Measurements from ENCODE around the gene ZNF83. TPM values are rescaled to one million over a fixed set of nuclear protein-coding genes. Genes with fewer than 3 reads are reported as not detected.
"Not testable (repeated sequence)": the region's sequence is repeated elsewhere in the genome, so short reads cannot be mapped to it uniquely, and the experiment has no call there.

Gene ZNF83
- total and polyA plus RNA-seq, 8 donors, result 44.0 to 187 (median 110) TPM

GRCh38 chr19:52584736-52585440 is 53.3 kb downstream of the ZNF83 start:
- DNase-seq (peak in 3 of 4 donors; percentile 28 to 57 (median 41)), ATAC-seq (peak; percentile 87)
- intact Hi-C loops (cut with DNase I), result no loop called here
- Histone ChIP-seq H3K4me1 (no peaks in the 10 kb centered on the region), H3K27me3 (no peaks in the 10 kb centered on the region), H3K4me3 (peak overlapping the region in 1 of 2 donors; percentile 20), H3K27ac (peak overlapping the region in 1 of 2 donors; percentile 19), H3K36me3 (peaks cover 0 to 79% of the 10 kb centered on the region in 2 donors), H3K9me3 (peaks cover 0 to 84% of the 10 kb centered on the region in 2 donors)
- TF ChIP-seq CTCF (IDR thresholded peaks at IDR 0.05), result no peak

GRCh38 chr19:52570000-52570861 is 67.9 kb downstream of the ZNF83 start, which contains the start of gene ZNF701:
TSS of gene ZNF701 (plus strand) at chr19:52570287. CDS start at chr19:52574148, 3,861 bp downstream.
- DNase-seq (peak; percentile 93 to 99 (median 96)), ATAC-seq (peak; percentile 100)
- Histone ChIP-seq H3K9me3 (peaks cover 0 to 48% of the 10 kb centered on the region in 2 donors), H3K4me1 (peaks cover 0 to 20% of the 10 kb centered on the region in 2 donors), H3K27me3 (no peaks in the 10 kb centered on the region), H3K4me3 (peak within 1 kb of the TSS; percentile 57 to 72), H3K36me3 (peaks cover 0 to 34% of the 10 kb centered on the region in 2 donors), H3K27ac (peak within 1 kb of the TSS; percentile 85 to 87)
- TF ChIP-seq CTCF (IDR thresholded peaks at IDR 0.05), result peak; percentile 16 to 63
- intact Hi-C loops (cut with DNase I), result no loop called here

GRCh38 chr19:52569638-52569999 is 68.5 kb downstream of the ZNF83 start:
- Histone ChIP-seq H3K4me3 (peak overlapping the region; percentile 57 to 72), H3K36me3 (peaks cover 0 to 33% of the 10 kb centered on the region in 2 donors), H3K9me3 (peaks cover 0 to 49% of the 10 kb centered on the region in 2 donors), H3K4me1 (peaks cover 0 to 20% of the 10 kb centered on the region in 2 donors), H3K27ac (peak overlapping the region; percentile 85 to 87)
- H3K27me3 ChIP-seq; intact Hi-C loops (cut with DNase I): not testable (repeated sequence)
- DNase-seq (peak in 3 of 4 donors; percentile 48 to 81 (median 54)), ATAC-seq (peak; percentile 40)

GRCh38 chr19:52567921-52568320 is 70.2 kb downstream of the ZNF83 start:
- intact Hi-C loops (cut with DNase I), result no loop called here
- Histone ChIP-seq H3K9me3 (peaks cover 0 to 64% of the 10 kb centered on the region in 2 donors), H3K4me3 (no peak overlapping the region), H3K36me3 (peaks cover 0 to 33% of the 10 kb centered on the region in 2 donors), H3K4me1 (peaks cover 0 to 20% of the 10 kb centered on the region in 2 donors), H3K27me3 (no peaks in the 10 kb centered on the region), H3K27ac (no peak overlapping the region)
- ATAC-seq (no peak), DNase-seq (no peak)
- TF ChIP-seq CTCF (IDR thresholded peaks at IDR 0.05), result no peak

GRCh38 chr19:52566588-52566987 is 71.6 kb downstream of the ZNF83 start:
- intact Hi-C loops (cut with DNase I), result no loop called here
- no peak for ATAC-seq
- peaks cover 0 to 75% of the 10 kb centered on the region in 2 donors for H3K9me3 ChIP-seq

More at GRCh38 chr19:52566588-52566987, 71.6 kb downstream of the ZNF83 start:
- H3K27me3 ChIP-seq, result no peaks in the 10 kb centered on the region
- H3K36me3 ChIP-seq, result peaks cover 0 to 35% of the 10 kb centered on the region in 2 donors
- H3K4me1 ChIP-seq, result peaks cover 0 to 20% of the 10 kb centered on the region in 2 donors
- no peak overlapping the region for H3K4me3 ChIP-seq
- no peak overlapping the region for H3K27ac ChIP-seq
- no peak for TF ChIP-seq CTCF (IDR thresholded peaks at IDR 0.05)
- DNase-seq, result no peak
